ENCODE data around the gene SSTR5.

SSTR5 gene

GRCh38 chr16:1093284-1094123 lies 21.0 kb downstream of the SSTR5 start:
- no peak for DNase-seq

- no peak for DNase-seq
Measured at GRCh38 chr16:1094124-1094479, 21.6 kb downstream of the SSTR5 start.

- DNase-seq, result no peak
Measured at GRCh38 chr16:1094601-1095449, 22.3 kb downstream of the SSTR5 start.

GRCh38 chr16:1095450-1096168 lies 23.1 kb downstream of the SSTR5 start:
- DNase-seq, result no peak

- no peak for DNase-seq
Measured at GRCh38 chr16:1096169-1097082, 23.9 kb downstream of the SSTR5 start, which contains the start of gene C1QTNF8. C1QTNF8 (minus strand) TSS chr16:1096244; CDS start chr16:1094922, 1,322 bp downstream.

GRCh38 chr16:1097156-1097555 lies 24.6 kb downstream of the SSTR5 start:
- DNase-seq, result no peak

GRCh38 chr16:1097800-1098199 lies 25.3 kb downstream of the SSTR5 start:
- no peak for DNase-seq

GRCh38 chr16:1098266-1098991 lies 25.9 kb downstream of the SSTR5 start:
- DNase-seq, result no peak

- DNase-seq, result no peak
Measured at GRCh38 chr16:1099189-1100083, 26.9 kb downstream of the SSTR5 start.

- no peak for DNase-seq
Measured at GRCh38 chr16:1100084-1100800, 27.7 kb downstream of the SSTR5 start.

GRCh38 chr16:1101133-1101532 lies 28.6 kb downstream of the SSTR5 start:
- DNase-seq, result no peak

- DNase-seq, result no peak
Measured at GRCh38 chr16:1101573-1102332, 29.2 kb downstream of the SSTR5 start.

- DNase-seq, result no peak
Measured at GRCh38 chr16:1102333-1102700, 29.8 kb downstream of the SSTR5 start.

- peak; percentile 84 for DNase-seq
Measured at GRCh38 chr16:1102921-1103635, 30.5 kb downstream of the SSTR5 start.

GRCh38 chr16:1103636-1103980 lies 31.1 kb downstream of the SSTR5 start:
- DNase-seq, result no peak

GRCh38 chr16:1105888-1106620 lies 33.5 kb downstream of the SSTR5 start:
- DNase-seq, result peak; percentile 83

- DNase-seq, result no peak
Measured at GRCh38 chr16:1106659-1107058, 34.1 kb downstream of the SSTR5 start.

GRCh38 chr16:1107141-1107540 lies 34.6 kb downstream of the SSTR5 start:
- DNase-seq, result no peak
